Spleen (tissue), 11 donors: ENCODE data around the gene TSG101. TPM values are rescaled to one million over a fixed set of nuclear protein-coding genes. Genes with fewer than 3 reads are reported as not detected.

Experiments used
- DNase-seq: peaks from one replicate; pipeline ENCODE4 v3.0.0-alpha.2; 2020
- H3K27ac ChIP-seq, 8 donors: fragments of 200-600 bp; sonication (generic) in 7 of 8; 1 replicate in 4 of 8; 2 replicates in 4 of 8; pipeline versions ENCODE4 v1.5.0 to v1.8.0; 2016 to 2021; ENCODE audit warnings: inconsistent platforms in 4 of 8, mild to moderate bottlenecking in 4 of 8, moderate library complexity in 1 of 8
- H3K27me3 ChIP-seq, 7 donors: fragments of 200-600 bp; sonication (generic) in 6 of 7; replicated peaks in 1 of 7; 1 replicate in 4 of 7; 2 replicates in 3 of 7; pipeline versions ENCODE4 v1.5.0 to v1.8.0; 2016 to 2021; ENCODE audit warnings: inconsistent platforms in 3 of 7, mild to moderate bottlenecking in 1 of 7
- H3K36me3 ChIP-seq, 6 donors: fragments of 200-600 bp; sonication (generic) in 5 of 6; 1 replicate in 4 of 6; 2 replicates in 2 of 6; pipeline versions ENCODE4 v1.5.0 to v1.8.0; 2016 to 2021; ENCODE audit warnings: inconsistent platforms in 2 of 6
- H3K4me1 ChIP-seq, 6 donors: fragments of 200-600 bp; sonication (generic) in 5 of 6; 1 replicate in 3 of 6; 2 replicates in 3 of 6; pipeline versions ENCODE4 v1.5.0 to v1.8.0; 2016 to 2021; ENCODE audit warnings: inconsistent platforms in 3 of 6
- H3K4me3 ChIP-seq, 8 donors: fragments of 200-600 bp; sonication (generic) in 7 of 8; 1 replicate in 4 of 8; 2 replicates in 4 of 8; pipeline versions ENCODE4 v1.5.0 to v1.8.0; 2016 to 2021; ENCODE audit warnings: inconsistent platforms in 4 of 8, mild to moderate bottlenecking in 4 of 8, moderate library complexity in 2 of 8
- H3K9me3 ChIP-seq, 8 donors: fragments of 200-600 bp; sonication (generic) in 7 of 8; 1 replicate in 4 of 8; 2 replicates in 4 of 8; pipeline versions ENCODE4 v1.5.0 to v1.8.0; 2016 to 2021; ENCODE audit warnings: inconsistent platforms in 4 of 8
- POLR2A ChIP-seq, 3 donors: fragments of 450-650 bp; IDR thresholded peaks; one replicate each; pipeline ENCODE4 v1.5.1; 2017; ENCODE audit warnings: antibody characterized with exemption in 3 of 3, mild to moderate bottlenecking in 1 of 3
- POLR2AphosphoS5 ChIP-seq, 3 donors: sonication (generic); formaldehyde crosslinking; IDR thresholded peaks; one replicate each; pipeline ENCODE4 v1.5.1; 2017; ENCODE audit warnings: antibody characterized with exemption in 3 of 3
- WGBS, 5 donors: extraction: QIAGEN DNeasy Blood & Tissue Kit in 3 of 5; methylation state at CpG; one replicate each; pipeline versions ENCODE4 v1.1.5 to v1.1.7; 2013 to 2018; 5-methylcytosine and 5-hydroxymethylcytosine counted together
- intact Hi-C: fragments of 100-400 bp; cut with DNase I; formaldehyde crosslinking; loops from one replicate; pipeline ENCODE4 v1.15.0; 2023; ENCODE audit warnings: low total_unique reads
- polyA plus RNA-seq, 3 donors: library from polyadenylated mRNA; stranded (reverse); fragments of 200-250 nt; gene quantifications; one replicate each; pipeline ENCODE4 v1.2.1, GENCODE V29; 2013
- total RNA-seq, 7 donors: library from RNA; depleted of rRNA in 3 of 7; stranded (reverse); fragments of >200 nt in 3 of 7; fragmentation: NEBNext Ultra II Directional in 4 of 7; extraction: Animal tissue kit (Norgen Biotek cat#: 25700) in 4 of 7; gene quantifications; one replicate each; pipeline versions ENCODE4 v1.1.0 to v1.2.1, GENCODE V29; 2016 to 2021
- TF ChIP-seq, protein P1 (sequence below), 11 experiments: fragments of 200-600 bp in 7 of 11; fragments of 450-650 bp in 4 of 11; sonication (generic) in 4 of 11; IDR thresholded peaks in 8 of 11; conservative IDR thresholded peaks in 3 of 11; 1 replicate in 7 of 11; 2 replicates in 4 of 11; pipeline versions ENCODE4 v1.4.0 to v1.8.0; 2016 to 2021; ENCODE audit warnings: antibody characterized with exemption in 11 of 11, inconsistent platforms in 4 of 11, mild to moderate bottlenecking in 1 of 11
- donor health status: healthy with polysubstance abuse.
- donor health status: DM: no; HTN: no; CAD: no; lungs with moderate emphysema.
- donor health status: DM: no; HTN: no; CAD: no.
- donor health status: Bipolar disorder and iron deficiency.
- donor health status: healthy.
- donor health status: DM: no; HTN: no; CAD: no.
- donor health status: DM: yes; HTN: yes; CAD: no.

The TSG101 gene
- total and polyA plus RNA-seq, 10 donors, result 25.4 to 95.1 (median 45.4) TPM

DNA sequence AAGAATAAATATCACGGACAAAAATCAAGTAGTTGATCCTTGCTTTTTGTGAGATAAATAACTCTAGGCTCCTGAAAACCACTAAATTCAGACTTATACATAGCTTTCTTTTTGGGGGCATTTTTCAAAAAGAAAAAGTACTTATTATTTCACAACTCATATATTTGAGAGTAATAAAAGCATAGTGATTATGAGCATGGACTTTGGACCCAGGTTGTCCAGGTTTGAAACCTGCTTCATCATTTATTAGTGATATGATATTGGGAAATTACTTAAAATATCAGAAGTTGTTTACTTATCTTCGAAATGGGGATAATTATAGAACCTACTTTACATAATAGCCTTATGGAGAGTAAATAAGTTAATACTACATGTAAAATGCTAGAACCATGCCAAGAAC lies 88.1 kb downstream of the TSG101 start:
- Histone ChIP-seq H3K27ac (no peak overlapping the region), H3K4me3 (no peak overlapping the region), H3K36me3 (no peaks in the 10 kb centered on the region), H3K9me3 (peaks cover 0 to 9% (median 0%) of the 10 kb centered on the region in 8 donors), H3K4me1 (no peaks in the 10 kb centered on the region), H3K27me3 (no peaks in the 10 kb centered on the region)
- intact Hi-C loops, result no loop called here
- DNase-seq, result no peak
- 74 to 92% (median 87%) methylated on average over 2 of the region's 2 CpGs for WGBS, 5 donors
- TF ChIP-seq POLR2AphosphoS5 (IDR thresholded peaks at IDR 0.05), result no peak
- TF ChIP-seq, protein P1, sequence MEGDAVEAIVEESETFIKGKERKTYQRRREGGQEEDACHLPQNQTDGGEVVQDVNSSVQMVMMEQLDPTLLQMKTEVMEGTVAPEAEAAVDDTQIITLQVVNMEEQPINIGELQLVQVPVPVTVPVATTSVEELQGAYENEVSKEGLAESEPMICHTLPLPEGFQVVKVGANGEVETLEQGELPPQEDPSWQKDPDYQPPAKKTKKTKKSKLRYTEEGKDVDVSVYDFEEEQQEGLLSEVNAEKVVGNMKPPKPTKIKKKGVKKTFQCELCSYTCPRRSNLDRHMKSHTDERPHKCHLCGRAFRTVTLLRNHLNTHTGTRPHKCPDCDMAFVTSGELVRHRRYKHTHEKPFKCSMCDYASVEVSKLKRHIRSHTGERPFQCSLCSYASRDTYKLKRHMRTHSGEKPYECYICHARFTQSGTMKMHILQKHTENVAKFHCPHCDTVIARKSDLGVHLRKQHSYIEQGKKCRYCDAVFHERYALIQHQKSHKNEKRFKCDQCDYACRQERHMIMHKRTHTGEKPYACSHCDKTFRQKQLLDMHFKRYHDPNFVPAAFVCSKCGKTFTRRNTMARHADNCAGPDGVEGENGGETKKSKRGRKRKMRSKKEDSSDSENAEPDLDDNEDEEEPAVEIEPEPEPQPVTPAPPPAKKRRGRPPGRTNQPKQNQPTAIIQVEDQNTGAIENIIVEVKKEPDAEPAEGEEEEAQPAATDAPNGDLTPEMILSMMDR (IDR thresholded peaks at IDR 0.05 in 8 of 11, conservative IDR thresholded peaks at IDR 0.05 in 3 of 11), result no peak
- no peak for TF ChIP-seq POLR2A (IDR thresholded peaks at IDR 0.05)

Other genes with a start within 250 kb of the TSG101 start
- 10 to 100 TPM; 25.9 to 35.7 (median 30.0) TPM for gene HPS5, start 204.8 kb downstream of the TSG101 start, total RNA-seq
- gene HPS5, start 204.8 kb downstream of the TSG101 start, polyA plus RNA-seq, result 10 to 100 TPM; 10.3 to 14.1 (median 11.1) TPM
- gene GTF2H1, start 204.4 kb downstream of the TSG101 start, total RNA-seq, result 10 to 100 TPM; 39.6 to 65.4 (median 52.0) TPM
- gene GTF2H1, start 204.4 kb downstream of the TSG101 start, polyA plus RNA-seq, result 10 to 100 TPM; 18.1 to 25.1 (median 20.2) TPM
- gene LDHA, start 132.4 kb downstream of the TSG101 start, total RNA-seq, result 100 to 1,000 TPM; 221 to 415 (median 286) TPM
- 100 to 1,000 TPM; 139 to 260 (median 206) TPM for gene LDHA, start 132.4 kb downstream of the TSG101 start, polyA plus RNA-seq
- under 1 TPM in 1 of 7 donors, not detected in 6; 0.84 TPM for gene LDHC, start 114.6 kb downstream of the TSG101 start, total RNA-seq
- 1 to 10 TPM in 1 of 3 donors, under 1 TPM in 1, not detected in 1; 0.93 to 1.1 TPM for gene LDHC, start 114.6 kb downstream of the TSG101 start, polyA plus RNA-seq
- gene LDHAL6A, start 71.1 kb downstream of the TSG101 start, total RNA-seq, result not detected
- under 1 TPM in 1 of 3 donors, not detected in 2; 0.02 TPM for gene LDHAL6A, start 71.1 kb downstream of the TSG101 start, polyA plus RNA-seq
- gene UEVLD, start 61.8 kb upstream of the TSG101 start, total RNA-seq, result 10 to 100 TPM; 12.8 to 23.0 (median 19.9) TPM
- 1 to 10 TPM; 4.1 to 6.7 (median 4.7) TPM for gene UEVLD, start 61.8 kb upstream of the TSG101 start, polyA plus RNA-seq
- 1 to 10 TPM; 1.3 to 4.4 (median 2.1) TPM for gene MISFA, start 72.8 kb upstream of the TSG101 start, total RNA-seq
- 1 to 10 TPM in 1 of 3 donors, under 1 TPM in 1, not detected in 1; 0.83 to 1.5 TPM for gene MISFA, start 72.8 kb upstream of the TSG101 start, polyA plus RNA-seq
- gene SPTY2D1, start 107.4 kb upstream of the TSG101 start, total RNA-seq, result 10 to 100 TPM; 16.2 to 23.1 (median 19.1) TPM
- gene SPTY2D1, start 107.4 kb upstream of the TSG101 start, polyA plus RNA-seq, result 1 to 10 TPM; 2.4 to 4.4 (median 2.9) TPM
- 10 to 100 TPM in 5 of 7 donors, 1 to 10 TPM in 2; 5.1 to 25.0 (median 17.0) TPM for gene TMEM86A, start 171.8 kb upstream of the TSG101 start, total RNA-seq
- gene TMEM86A, start 171.8 kb upstream of the TSG101 start, polyA plus RNA-seq, result 1 to 10 TPM in 2 of 3 donors, under 1 TPM in 1; 0.98 to 2.4 (median 2.0) TPM
- gene IGSF22, start 199.2 kb upstream of the TSG101 start, total RNA-seq, result 1 to 10 TPM in 2 of 7 donors, under 1 TPM in 3, not detected in 2; 0.12 to 3.2 (median 0.28) TPM
- gene IGSF22, start 199.2 kb upstream of the TSG101 start, polyA plus RNA-seq, result 1 to 10 TPM in 1 of 3 donors, under 1 TPM in 2; 0.54 to 1.2 (median 0.61) TPM